HEK293 (cell line): ENCODE data around the gene LUZP2.

Source experiments
- MZF1 ChIP-seq: fragments of 450-650 bp; formaldehyde crosslinking; IDR thresholded peaks from 2 replicates; pipeline ENCODE4 v1.5.1; 2017; ENCODE audit warnings: missing biosample characterization, missing genetic modification characterization, borderline replicate concordance
- YY1 ChIP-seq: fragments of 450-650 bp; formaldehyde crosslinking; IDR thresholded peaks from 2 replicates; pipeline ENCODE4 v1.5.1; 2018; ENCODE audit warnings: missing biosample characterization, missing genetic modification characterization
- ZNF10 ChIP-seq: fragments of 450-650 bp; formaldehyde crosslinking; IDR thresholded peaks from 2 replicates; pipeline ENCODE4 v1.5.1; 2017; ENCODE audit warnings: missing biosample characterization, missing genetic modification characterization
- ZNF16 ChIP-seq: fragments of 450-650 bp; formaldehyde crosslinking; IDR thresholded peaks from 2 replicates; pipeline ENCODE4 v1.5.1; 2016; ENCODE audit warnings: low read depth, missing biosample characterization, missing genetic modification characterization
- ZNF174 ChIP-seq: fragments of 450-650 bp; formaldehyde crosslinking; IDR thresholded peaks from 2 replicates; pipeline ENCODE4 v1.5.0; 2017; ENCODE audit warnings: missing biosample characterization, mild to moderate bottlenecking, missing genetic modification characterization
- ZNF175 ChIP-seq: fragments of 450-650 bp; formaldehyde crosslinking; IDR thresholded peaks from 2 replicates; pipeline ENCODE4 v1.5.1; 2016; ENCODE audit warnings: missing biosample characterization, missing genetic modification characterization
- ZNF350 ChIP-seq: fragments of 450-650 bp; formaldehyde crosslinking; IDR thresholded peaks from 2 replicates; pipeline ENCODE4 v1.5.0; 2017; ENCODE audit warnings: missing biosample characterization, mild to moderate bottlenecking, missing genetic modification characterization
- ZNF549 ChIP-seq: fragments of 450-650 bp; IDR thresholded peaks from 2 replicates; pipeline ENCODE4 v1.5.1; 2018; ENCODE audit warnings: missing biosample characterization, missing genetic modification characterization, mild to moderate bottlenecking, inconsistent platforms, moderate library complexity
- TF ChIP-seq, protein P1 (sequence below): fragments of 450-650 bp; formaldehyde crosslinking; IDR thresholded peaks from 2 replicates; pipeline ENCODE4 v1.5.1; 2016; ENCODE audit warnings: missing biosample characterization, missing genetic modification characterization
- TF ChIP-seq, protein P2 (sequence below): fragments of 450-650 bp; formaldehyde crosslinking; IDR thresholded peaks from 2 replicates; pipeline ENCODE4 v1.5.1; 2016; ENCODE audit warnings: missing biosample characterization, missing genetic modification characterization
- TF ChIP-seq, protein P3 (sequence below): fragments of 450-650 bp; formaldehyde crosslinking; IDR thresholded peaks from 2 replicates; pipeline ENCODE4 v1.5.1; 2016; ENCODE audit warnings: missing biosample characterization, missing genetic modification characterization, low read depth

DNA sequence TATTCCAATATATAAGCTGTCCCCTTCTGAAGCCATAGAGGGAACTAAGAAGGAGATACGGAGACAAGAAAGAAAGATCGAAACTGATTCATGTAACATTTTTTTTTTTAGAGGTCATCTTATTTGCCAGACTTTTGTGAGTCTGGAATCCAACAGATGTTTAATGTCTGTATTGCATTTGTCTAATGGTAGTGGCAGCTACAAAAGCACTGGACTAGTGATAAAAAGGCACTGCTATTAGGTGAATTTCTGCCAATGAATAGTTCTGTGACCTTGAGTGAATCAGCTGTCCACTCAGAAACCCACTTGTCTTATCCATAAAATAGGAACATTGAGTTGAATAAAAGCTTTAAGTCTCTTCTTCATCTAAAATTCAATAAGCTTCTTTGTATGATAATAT, 25.8 kb upstream of the LUZP2 start:
- TF ChIP-seq ZNF16 (tag by site-specific recombination) (no peak), ZNF175 (tag by site-specific recombination) (no peak), ZNF174 (tag by site-specific recombination) (no peak), YY1 (tag by site-specific recombination) (no peak), ZNF549 (tag by site-specific recombination) (no peak), ZNF350 (no peak), MZF1 (tag by site-specific recombination) (no peak), ZNF10 (no peak)
- TF ChIP-seq, protein P1, sequence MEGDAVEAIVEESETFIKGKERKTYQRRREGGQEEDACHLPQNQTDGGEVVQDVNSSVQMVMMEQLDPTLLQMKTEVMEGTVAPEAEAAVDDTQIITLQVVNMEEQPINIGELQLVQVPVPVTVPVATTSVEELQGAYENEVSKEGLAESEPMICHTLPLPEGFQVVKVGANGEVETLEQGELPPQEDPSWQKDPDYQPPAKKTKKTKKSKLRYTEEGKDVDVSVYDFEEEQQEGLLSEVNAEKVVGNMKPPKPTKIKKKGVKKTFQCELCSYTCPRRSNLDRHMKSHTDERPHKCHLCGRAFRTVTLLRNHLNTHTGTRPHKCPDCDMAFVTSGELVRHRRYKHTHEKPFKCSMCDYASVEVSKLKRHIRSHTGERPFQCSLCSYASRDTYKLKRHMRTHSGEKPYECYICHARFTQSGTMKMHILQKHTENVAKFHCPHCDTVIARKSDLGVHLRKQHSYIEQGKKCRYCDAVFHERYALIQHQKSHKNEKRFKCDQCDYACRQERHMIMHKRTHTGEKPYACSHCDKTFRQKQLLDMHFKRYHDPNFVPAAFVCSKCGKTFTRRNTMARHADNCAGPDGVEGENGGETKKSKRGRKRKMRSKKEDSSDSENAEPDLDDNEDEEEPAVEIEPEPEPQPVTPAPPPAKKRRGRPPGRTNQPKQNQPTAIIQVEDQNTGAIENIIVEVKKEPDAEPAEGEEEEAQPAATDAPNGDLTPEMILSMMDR (tag by site-specific recombination) = no peak
- TF ChIP-seq, protein P2, sequence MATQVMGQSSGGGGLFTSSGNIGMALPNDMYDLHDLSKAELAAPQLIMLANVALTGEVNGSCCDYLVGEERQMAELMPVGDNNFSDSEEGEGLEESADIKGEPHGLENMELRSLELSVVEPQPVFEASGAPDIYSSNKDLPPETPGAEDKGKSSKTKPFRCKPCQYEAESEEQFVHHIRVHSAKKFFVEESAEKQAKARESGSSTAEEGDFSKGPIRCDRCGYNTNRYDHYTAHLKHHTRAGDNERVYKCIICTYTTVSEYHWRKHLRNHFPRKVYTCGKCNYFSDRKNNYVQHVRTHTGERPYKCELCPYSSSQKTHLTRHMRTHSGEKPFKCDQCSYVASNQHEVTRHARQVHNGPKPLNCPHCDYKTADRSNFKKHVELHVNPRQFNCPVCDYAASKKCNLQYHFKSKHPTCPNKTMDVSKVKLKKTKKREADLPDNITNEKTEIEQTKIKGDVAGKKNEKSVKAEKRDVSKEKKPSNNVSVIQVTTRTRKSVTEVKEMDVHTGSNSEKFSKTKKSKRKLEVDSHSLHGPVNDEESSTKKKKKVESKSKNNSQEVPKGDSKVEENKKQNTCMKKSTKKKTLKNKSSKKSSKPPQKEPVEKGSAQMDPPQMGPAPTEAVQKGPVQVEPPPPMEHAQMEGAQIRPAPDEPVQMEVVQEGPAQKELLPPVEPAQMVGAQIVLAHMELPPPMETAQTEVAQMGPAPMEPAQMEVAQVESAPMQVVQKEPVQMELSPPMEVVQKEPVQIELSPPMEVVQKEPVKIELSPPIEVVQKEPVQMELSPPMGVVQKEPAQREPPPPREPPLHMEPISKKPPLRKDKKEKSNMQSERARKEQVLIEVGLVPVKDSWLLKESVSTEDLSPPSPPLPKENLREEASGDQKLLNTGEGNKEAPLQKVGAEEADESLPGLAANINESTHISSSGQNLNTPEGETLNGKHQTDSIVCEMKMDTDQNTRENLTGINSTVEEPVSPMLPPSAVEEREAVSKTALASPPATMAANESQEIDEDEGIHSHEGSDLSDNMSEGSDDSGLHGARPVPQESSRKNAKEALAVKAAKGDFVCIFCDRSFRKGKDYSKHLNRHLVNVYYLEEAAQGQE = no peak
- TF ChIP-seq, protein P3, sequence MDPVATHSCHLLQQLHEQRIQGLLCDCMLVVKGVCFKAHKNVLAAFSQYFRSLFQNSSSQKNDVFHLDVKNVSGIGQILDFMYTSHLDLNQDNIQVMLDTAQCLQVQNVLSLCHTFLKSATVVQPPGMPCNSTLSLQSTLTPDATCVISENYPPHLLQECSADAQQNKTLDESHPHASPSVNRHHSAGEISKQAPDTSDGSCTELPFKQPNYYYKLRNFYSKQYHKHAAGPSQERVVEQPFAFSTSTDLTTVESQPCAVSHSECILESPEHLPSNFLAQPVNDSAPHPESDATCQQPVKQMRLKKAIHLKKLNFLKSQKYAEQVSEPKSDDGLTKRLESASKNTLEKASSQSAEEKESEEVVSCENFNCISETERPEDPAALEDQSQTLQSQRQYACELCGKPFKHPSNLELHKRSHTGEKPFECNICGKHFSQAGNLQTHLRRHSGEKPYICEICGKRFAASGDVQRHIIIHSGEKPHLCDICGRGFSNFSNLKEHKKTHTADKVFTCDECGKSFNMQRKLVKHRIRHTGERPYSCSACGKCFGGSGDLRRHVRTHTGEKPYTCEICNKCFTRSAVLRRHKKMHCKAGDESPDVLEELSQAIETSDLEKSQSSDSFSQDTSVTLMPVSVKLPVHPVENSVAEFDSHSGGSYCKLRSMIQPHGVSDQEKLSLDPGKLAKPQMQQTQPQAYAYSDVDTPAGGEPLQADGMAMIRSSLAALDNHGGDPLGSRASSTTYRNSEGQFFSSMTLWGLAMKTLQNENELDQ (tag by site-specific recombination) = no peak
